NCI-H510A (cell line): Measurements from ENCODE around the gene ARFGAP1.

Experiments
- DNase-seq: peaks from one replicate; lab custom pipeline; 2025; lab: John Stamatoyannopoulos, UW

The ARFGAP1 gene

DNA sequence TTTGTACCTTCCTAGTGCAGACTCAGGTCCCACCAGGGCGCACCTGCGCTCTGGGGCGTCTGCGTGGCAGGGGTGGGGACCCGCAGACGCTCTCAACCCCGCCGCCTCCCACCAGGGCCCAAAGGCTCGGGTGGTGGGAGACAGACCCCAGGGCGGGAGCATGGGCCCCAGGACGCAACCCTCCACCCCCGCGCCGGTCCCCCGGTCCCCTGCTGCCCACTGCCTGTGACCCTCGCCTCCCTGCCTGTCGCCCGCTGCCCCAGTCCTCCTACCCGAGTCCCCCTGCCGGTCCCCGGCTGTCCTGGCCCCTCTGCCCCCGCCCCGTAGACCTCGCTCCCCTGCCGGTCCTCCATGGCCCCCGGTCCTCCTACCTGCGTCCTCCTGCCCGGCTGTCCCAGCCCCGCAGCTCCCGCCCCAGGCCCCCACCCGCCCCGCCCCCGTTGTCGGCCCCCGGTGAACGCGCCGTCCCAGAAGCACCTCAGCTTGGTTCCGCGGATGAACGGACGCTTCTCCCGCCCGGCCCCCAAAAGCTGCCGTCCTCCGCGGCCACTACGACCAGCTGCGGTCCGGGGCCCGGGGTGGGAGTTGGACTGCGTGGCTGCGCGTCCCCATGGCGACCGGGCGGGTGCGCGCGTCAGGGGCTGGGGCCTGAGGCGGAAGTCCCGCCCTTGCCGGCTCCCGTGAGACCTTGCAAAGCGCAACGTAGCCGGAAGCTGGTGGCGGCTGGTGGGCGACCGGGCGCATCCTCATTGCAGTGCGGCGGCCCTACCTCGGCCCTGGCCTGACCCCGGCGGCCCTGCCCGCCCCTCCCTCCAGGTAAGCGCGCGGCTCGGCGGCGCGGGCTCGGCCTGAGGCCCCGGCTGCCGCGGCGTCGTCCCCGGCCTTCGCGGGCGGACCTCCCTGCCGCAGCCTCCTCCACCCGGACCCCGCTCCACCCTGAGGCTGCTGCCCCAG is at the start of gene ARFGAP1:
TSS of gene ARFGAP1 (plus strand) at position 709 of the 954 bp plus-strand sequence. CDS start 2,768 bp downstream, outside the sequence.
- DNase-seq = peak; percentile 90

- no peak for DNase-seq
Observed at GRCh38 chr20:63223121-63223825, 49.3 kb upstream of the ARFGAP1 start.

- DNase-seq = no peak
Observed at GRCh38 chr20:63223826-63224207, 48.8 kb upstream of the ARFGAP1 start.

DNA sequence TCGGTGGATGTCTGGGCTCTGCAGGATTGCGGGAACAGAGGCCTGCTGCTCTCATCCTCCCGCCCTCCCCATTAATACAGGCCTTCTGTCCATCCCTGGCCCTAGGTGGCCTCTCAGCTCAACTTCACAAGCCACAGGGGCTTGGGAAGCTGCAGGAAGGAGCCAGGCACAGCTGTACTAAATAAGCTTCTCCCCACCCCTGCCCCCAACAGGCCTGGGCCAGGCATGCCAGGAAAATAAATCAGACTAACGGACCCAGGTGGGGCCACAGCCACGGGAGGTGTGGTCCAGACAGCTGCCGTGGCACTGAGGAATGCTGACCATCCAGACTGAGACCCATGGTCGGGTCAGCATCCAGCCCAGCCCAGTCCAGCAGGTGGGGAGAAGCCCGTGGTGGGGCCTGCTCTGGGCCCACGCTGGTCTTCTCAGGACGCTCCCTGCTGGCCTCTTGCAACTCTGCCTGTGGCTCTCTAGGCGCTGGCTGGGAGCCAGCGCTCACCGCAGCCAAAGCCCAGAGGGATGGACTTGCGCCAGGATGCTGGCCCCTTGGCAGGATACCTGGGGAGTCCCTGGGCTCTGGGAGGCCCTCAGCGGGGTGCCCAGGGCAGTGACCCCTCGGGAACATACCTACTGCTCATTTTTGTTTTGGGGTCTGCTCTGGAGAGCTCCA is 48.1 kb upstream of the ARFGAP1 start:
- DNase-seq = no peak

- no peak for DNase-seq
Observed at GRCh38 chr20:63225082-63225454, 47.5 kb upstream of the ARFGAP1 start.

- DNase-seq = no peak
Observed at GRCh38 chr20:63226042-63226943, 46.3 kb upstream of the ARFGAP1 start.

DNA sequence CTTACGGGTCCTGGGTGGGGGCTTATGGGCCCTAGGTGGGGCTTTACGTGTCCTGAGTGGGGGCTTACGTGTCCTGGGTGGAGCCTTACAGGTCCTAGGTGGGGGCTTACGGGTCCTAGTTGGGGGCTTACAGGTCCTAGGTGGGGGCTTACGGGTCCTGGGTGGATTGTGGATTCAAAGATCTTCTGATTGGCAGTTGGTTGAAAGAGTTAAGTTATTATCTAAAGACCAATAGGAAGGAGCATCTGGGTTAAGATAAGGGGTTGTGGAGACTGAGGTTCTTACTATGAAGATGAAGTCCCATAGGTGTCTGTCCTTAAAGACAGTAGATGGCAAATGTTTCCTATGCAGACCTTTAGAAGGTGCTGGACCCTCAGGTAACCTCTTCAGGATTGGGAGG is 45.4 kb upstream of the ARFGAP1 start:
- DNase-seq = no peak

- no peak for DNase-seq
Observed at GRCh38 chr20:63228806-63229205, 43.8 kb upstream of the ARFGAP1 start.

- DNase-seq = no peak
Observed at GRCh38 chr20:63230800-63231268, 41.8 kb upstream of the ARFGAP1 start.

DNA sequence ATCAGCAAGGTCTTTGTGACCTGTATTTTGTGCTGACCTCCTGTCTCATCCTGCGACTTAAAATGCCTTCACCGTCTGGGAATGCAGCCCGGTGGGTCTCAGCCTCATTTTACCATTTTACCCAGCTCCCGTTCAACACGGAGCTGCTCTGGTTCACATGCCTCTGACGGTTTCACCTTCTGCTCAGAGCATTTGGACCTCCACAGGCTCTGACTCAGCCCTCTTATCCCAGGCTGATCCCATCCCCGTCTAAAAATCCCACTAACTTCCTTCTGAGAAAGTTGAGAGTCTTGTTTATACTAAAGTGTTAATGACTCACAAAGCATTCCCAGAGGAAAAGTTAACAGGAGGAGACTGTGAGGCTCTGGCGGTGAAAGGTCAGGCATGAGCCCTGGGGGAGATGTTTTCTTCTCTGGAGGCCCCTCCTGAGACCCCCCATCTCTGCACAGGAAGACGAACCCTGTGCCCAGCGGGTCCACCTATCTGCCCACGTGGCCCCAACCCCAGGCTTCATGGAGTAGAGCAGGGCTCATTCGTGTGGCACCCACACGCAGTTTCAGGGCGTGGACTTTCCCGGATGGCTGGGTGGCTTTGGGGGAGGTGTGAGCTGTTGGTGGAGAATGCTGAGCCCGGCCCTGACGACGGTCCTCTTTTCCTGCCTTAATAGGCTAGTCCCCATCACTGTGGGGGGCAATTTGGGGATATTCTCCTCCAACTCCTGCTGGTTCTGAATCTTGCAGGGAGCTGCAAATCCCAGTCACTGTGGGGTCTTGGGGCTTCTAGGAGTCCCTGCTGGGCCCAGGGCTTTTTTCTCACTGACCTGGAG is 40.2 kb upstream of the ARFGAP1 start:
- DNase-seq = no peak

DNA sequence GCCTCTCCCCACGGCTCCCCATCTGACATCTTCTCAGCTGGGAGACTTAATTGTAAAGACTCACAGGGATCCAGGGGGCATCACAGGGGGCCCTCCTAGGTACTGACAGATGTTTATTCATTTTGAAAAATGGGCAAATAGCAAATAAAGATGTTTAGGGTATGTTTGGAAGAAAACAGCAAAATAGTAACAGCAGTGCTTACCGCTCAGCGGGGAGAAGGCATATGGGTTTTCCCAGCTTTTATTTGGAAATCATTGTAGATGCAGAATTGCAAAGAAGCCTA is 39.6 kb upstream of the ARFGAP1 start:
- no peak for DNase-seq

DNA sequence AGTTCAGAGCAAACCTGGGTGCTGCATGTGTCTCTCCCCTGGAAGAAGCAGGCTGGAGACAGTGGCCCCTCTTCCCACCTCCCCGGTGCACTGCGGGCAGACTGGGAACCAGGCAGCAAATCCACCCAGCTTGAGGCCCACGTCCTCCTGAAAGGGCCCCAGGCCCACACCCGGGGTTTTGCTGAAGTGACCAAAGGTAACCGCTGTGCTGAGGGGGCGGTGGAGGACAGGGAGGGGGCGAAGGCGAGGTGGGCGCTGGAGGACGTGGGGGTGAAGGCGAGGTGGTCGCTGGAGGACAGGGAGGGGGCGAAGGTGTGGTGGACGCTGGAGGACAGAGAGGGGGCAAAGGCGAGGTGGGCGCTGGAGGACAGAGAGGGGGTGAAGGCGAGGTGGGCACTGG is 38.7 kb upstream of the ARFGAP1 start:
- no peak for DNase-seq

DNA sequence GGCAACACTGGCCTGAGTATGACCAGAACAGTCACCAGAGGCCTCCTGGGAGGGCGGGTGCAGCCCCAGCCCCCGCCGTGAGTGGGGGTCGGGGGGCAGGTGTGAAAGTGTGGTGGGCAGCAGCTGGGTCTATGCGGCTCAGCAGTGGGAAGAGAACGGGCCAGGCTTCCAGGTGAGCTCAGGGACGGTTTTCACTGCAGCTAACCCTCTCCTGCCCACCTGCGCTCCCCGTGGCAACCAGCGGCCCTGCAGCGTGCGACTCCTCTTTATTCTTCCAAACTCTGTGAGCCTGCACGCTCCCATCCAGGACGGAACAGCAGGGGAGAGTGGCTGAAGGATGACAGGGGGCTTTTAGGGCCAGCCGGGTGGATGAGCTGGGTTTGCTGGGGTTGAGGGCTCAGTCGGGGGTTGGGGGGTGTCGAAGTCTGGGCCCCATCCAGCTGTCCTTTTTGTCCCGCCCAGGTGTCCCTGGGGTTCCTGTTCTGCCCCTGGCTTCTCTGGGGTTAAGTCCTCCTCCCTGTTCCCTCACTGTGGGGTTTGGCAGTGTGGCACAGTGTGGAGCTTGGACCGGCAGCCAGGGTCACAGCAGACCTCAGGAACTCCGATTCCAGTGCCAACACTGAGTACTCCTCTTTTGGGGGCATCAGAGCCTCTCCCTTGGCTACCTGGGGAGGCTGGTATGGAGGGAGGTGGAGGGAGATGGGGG is 37.8 kb upstream of the ARFGAP1 start:
- peak; percentile 18 for DNase-seq

DNA sequence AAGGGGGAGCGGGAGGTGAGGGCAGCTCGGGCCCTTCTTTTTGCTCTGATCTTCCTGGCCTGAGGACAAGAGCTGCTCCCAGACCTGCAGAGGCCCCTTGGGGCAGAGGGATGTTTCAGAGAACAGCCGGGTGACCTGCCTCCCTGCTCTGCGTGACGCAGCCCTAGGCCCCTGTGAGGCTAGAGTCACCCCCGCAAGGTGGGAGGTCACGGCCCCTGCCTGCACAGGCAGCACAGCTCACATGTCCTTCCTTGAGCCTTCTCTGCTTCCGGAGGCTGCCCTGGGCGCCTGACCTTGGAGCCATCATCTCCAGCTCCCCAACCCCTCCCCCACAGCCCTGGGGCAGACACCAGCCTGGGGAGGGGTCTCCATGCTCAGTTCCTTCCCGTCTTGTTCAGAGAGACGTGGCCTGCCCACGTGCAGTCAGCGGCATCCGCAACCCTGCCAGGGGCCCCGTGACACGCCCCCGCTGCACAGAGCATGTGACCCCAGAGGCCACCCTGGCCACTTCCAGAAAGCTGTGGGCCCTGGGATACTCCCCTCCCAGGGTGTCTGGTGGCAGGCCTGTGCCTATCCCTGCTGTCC is 37.1 kb upstream of the ARFGAP1 start, which contains the start of gene BIRC7:
TSS of gene BIRC7 (plus strand) at position 507 of the 585 bp plus-strand sequence. CDS start 192 bp downstream, outside the sequence.
- no peak for DNase-seq

DNA sequence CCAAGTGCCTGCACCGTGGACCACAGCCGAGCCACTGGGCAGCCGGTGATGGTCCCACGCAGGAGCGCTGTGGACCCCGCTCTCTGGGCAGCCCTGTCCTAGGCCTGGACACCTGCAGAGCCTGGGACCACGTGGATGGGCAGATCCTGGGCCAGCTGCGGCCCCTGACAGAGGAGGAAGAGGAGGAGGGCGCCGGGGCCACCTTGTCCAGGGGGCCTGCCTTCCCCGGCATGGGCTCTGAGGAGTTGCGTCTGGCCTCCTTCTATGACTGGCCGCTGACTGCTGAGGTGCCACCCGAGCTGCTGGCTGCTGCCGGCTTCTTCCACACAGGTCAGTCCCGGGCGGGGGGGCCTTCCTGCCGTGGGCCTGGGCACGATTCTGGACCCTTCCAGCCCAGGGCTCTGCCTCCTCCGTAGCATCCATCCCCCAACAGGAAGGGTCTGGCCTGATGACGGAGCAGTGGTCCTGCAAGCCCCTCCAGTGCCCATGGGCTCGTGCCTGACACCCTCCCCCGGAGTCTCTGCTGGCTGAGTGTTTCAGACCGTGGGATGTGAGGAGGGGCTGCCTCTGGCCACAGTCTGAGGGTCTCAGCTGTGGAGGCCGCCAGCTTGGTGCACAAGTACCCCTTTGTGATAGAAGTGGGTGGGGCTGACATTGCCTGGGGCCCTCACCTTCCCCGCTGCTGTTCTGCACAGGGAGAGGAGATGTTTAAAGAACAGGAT is 36.3 kb upstream of the ARFGAP1 start:
- no peak for DNase-seq

GRCh38 chr20:63238031-63238430 is 34.6 kb upstream of the ARFGAP1 start:
- DNase-seq = no peak

- no peak for DNase-seq
Observed at GRCh38 chr20:63238514-63239125, 34.0 kb upstream of the ARFGAP1 start.

DNA sequence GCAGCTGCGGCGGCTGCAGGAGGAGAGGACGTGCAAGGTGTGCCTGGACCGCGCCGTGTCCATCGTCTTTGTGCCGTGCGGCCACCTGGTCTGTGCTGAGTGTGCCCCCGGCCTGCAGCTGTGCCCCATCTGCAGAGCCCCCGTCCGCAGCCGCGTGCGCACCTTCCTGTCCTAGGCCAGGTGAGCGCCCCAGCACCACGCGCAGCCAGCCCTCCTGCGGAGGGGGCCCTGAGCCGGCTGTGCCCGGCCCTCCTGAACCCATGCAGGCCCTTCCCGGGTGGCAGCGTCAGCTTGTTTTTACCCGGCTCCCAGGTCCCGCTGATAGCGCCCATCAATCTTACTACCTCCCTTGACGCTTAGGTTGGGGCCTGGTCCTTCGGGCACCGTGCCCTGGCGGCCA is 33.2 kb upstream of the ARFGAP1 start:
- no peak for DNase-seq

- DNase-seq = no peak
Observed at GRCh38 chr20:63240004-63240403, 32.6 kb upstream of the ARFGAP1 start.
